ENCODE measurements around the gene CUTA. TPM values are rescaled to one million over a fixed set of nuclear protein-coding genes. Genes with fewer than 3 reads are reported as not detected.

Gene CUTA
- total RNA-seq, 3 donors from 2014 or later (not counting 1 experiment from before 2014, with no cell fraction given), result 166 to 186 (median 184) TPM

DNA sequence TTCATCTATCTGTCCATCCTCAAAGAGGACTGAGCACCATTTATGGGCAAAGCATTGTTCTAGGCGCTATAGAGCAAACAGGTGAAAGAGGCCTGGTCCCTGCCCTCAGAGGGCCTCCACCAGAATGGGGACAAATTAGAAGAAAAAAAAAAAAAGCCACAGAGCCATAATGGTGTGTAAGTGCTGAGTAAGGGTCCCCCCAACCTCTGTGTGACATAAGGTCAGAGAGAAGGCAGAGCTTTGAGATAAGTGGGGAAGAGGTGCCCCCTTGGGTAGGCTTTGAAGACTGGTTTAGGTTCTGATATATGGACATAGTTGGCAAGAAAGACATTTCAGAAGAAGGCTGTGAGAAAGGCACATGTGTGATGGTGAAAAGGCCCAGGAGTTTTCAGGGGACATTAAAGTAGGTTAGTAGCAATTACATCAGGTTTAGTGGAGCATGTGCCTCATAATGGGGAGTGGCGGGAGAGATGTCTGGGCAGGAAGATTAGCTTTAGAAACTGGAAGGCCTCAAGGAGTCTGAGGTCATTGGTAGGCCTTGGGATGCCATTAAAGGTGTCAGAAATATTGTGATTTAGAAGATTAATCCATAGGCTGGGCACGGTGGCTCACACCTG is 21.2 kb upstream of the CUTA start:
- WGBS (ENCODE audit: insufficient coverage), result 91% methylated on average over 3 of the region's 3 CpGs
- peak overlapping the region in 1 of 2 donors; percentile 8 for H3K27ac Mint-ChIP-seq
- no peak for DNase-seq

DNA sequence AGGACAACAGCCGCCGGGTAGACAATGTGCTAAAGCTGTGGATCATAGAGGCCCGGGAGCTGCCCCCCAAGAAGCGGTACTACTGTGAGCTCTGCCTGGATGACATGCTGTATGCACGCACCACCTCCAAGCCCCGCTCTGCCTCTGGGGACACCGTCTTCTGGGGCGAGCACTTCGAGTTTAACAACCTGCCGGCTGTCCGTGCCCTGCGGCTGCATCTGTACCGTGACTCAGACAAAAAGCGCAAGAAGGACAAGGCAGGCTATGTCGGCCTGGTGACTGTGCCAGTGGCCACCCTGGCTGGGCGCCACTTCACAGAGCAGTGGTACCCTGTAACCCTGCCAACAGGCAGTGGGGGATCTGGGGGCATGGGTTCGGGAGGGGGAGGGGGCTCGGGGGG is 19.8 kb upstream of the CUTA start:
- no peak overlapping the region for H3K27ac ChIP-seq (ENCODE audit: low read length)
- peaks cover 6% of the 10 kb centered on the region for H3K4me1 ChIP-seq (ENCODE audit: control insufficient read depth, insufficient read depth, low read length)
- Mint-ChIP-seq H3K4me1 (peaks cover 6 to 14% of the 10 kb centered on the region in 2 donors), H3K4me3 (no peak overlapping the region), H3K9me3 (no peaks in the 10 kb centered on the region), H3K27ac (no peak overlapping the region), H3K36me3 (peaks cover 7% of the 10 kb centered on the region), H3K27me3 (ENCODE audit: low read depth in 2 of 2) (no peaks in the 10 kb centered on the region)
- H3K9me3 ChIP-seq (ENCODE audit: control insufficient read depth, insufficient read depth, low read length), result no peaks in the 10 kb centered on the region
- H3K36me3 ChIP-seq (ENCODE audit: control insufficient read depth, insufficient read depth, low read length), result peaks cover 40% of the 10 kb centered on the region
- DNase-seq, result no peak
- ATAC-seq, result no peak
- intact Hi-C loops (cut with micrococcal nuclease), result no loop called here
- H3K4me3 ChIP-seq (ENCODE audit: low read length), result no peak overlapping the region
- no peaks in the 10 kb centered on the region for H3K27me3 ChIP-seq (ENCODE audit: control insufficient read depth, insufficient read depth, low read length)
- TF ChIP-seq, protein P1, sequence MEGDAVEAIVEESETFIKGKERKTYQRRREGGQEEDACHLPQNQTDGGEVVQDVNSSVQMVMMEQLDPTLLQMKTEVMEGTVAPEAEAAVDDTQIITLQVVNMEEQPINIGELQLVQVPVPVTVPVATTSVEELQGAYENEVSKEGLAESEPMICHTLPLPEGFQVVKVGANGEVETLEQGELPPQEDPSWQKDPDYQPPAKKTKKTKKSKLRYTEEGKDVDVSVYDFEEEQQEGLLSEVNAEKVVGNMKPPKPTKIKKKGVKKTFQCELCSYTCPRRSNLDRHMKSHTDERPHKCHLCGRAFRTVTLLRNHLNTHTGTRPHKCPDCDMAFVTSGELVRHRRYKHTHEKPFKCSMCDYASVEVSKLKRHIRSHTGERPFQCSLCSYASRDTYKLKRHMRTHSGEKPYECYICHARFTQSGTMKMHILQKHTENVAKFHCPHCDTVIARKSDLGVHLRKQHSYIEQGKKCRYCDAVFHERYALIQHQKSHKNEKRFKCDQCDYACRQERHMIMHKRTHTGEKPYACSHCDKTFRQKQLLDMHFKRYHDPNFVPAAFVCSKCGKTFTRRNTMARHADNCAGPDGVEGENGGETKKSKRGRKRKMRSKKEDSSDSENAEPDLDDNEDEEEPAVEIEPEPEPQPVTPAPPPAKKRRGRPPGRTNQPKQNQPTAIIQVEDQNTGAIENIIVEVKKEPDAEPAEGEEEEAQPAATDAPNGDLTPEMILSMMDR (IDR thresholded peaks at IDR 0.05), result no peak
- WGBS (ENCODE audit: insufficient coverage), result 97% methylated on average over 17 of the region's 18 CpGs

More for the DNA sequence above, 21.2 kb upstream of the CUTA start:
- Histone ChIP-seq H3K4me3 (ENCODE audit: low read length) (no peak overlapping the region), H3K4me1 (ENCODE audit: control insufficient read depth, insufficient read depth, low read length) (no peaks in the 10 kb centered on the region), H3K27ac (ENCODE audit: low read length) (no peak overlapping the region), H3K36me3 (ENCODE audit: control insufficient read depth, insufficient read depth, low read length) (peaks cover 45% of the 10 kb centered on the region), H3K9me3 (ENCODE audit: control insufficient read depth, insufficient read depth, low read length) (no peaks in the 10 kb centered on the region), H3K27me3 (ENCODE audit: control insufficient read depth, insufficient read depth, low read length) (no peaks in the 10 kb centered on the region)
- TF ChIP-seq, protein P1 (IDR thresholded peaks at IDR 0.05), result no peak
- Mint-ChIP-seq H3K36me3 (peaks cover 7% of the 10 kb centered on the region), H3K4me3 (no peak overlapping the region), H3K9me3 (no peaks in the 10 kb centered on the region), H3K4me1 (peaks cover 0 to 2% of the 10 kb centered on the region in 2 donors), H3K27me3 (ENCODE audit: low read depth in 2 of 2) (no peaks in the 10 kb centered on the region)
- intact Hi-C loops (cut with micrococcal nuclease), result no loop called here
- ATAC-seq, result no peak

DNA sequence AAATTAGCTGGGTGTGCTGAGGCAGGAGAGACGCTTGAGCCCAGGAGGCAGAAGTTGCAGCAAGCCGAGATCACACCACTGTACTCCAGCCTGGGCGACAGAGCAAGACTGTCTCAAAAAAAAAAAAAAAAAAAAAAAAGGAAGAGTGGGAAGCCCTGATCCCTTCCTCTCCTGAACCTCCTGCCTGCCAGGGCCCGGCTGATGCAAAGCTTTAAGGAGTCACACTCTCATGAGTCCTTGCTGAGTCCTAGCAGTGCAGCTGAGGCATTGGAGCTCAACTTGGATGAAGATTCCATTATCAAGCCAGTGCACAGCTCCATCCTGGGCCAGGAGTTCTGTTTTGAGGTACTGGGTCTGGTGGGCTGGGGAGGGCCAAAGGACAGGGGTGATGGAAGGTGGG is 17.1 kb upstream of the CUTA start:
- no peak overlapping the region for H3K27ac Mint-ChIP-seq
- H3K9me3 Mint-ChIP-seq, result no peaks in the 10 kb centered on the region
- intact Hi-C loops (cut with micrococcal nuclease), result no loop called here
- no peaks in the 10 kb centered on the region for H3K9me3 ChIP-seq (ENCODE audit: control insufficient read depth, insufficient read depth, low read length)
- peaks cover 34% of the 10 kb centered on the region for H3K36me3 ChIP-seq (ENCODE audit: control insufficient read depth, insufficient read depth, low read length)
- no peak overlapping the region for H3K27ac ChIP-seq (ENCODE audit: low read length)
- TF ChIP-seq, protein P1 (IDR thresholded peaks at IDR 0.05), result no peak
- H3K27me3 Mint-ChIP-seq (ENCODE audit: low read depth in 2 of 2), result no peaks in the 10 kb centered on the region
- no peak overlapping the region for H3K4me3 ChIP-seq (ENCODE audit: low read length)
- peaks cover 28 to 41% of the 10 kb centered on the region in 2 donors for H3K4me1 Mint-ChIP-seq
- DNase-seq, result no peak
- H3K4me1 ChIP-seq (ENCODE audit: control insufficient read depth, insufficient read depth, low read length), result peaks cover 33% of the 10 kb centered on the region
- WGBS (ENCODE audit: insufficient coverage), result 95% methylated on average over 4 of the region's 4 CpGs
- no peak for ATAC-seq
- H3K27me3 ChIP-seq (ENCODE audit: control insufficient read depth, insufficient read depth, low read length), result no peaks in the 10 kb centered on the region
- peaks cover 7% of the 10 kb centered on the region for H3K36me3 Mint-ChIP-seq
- no peak overlapping the region for H3K4me3 Mint-ChIP-seq

Data from natural killer cell (primary cell).